GM21360 (cell line): ENCODE measurements around the gene DZIP1.
A peak's percentile ranks its signal among the peaks of the same experiment; 100 is the strongest.

Experiments
- ATAC-seq: cut with Tn5 transposase; IDR thresholded peaks from one replicate; pipeline ENCODE4 v1.9.1; 2021; ENCODE audit warnings: mild to moderate bottlenecking, moderate library complexity; ENCODE audit not compliant: unreplicated experiment

DZIP1 gene

DNA sequence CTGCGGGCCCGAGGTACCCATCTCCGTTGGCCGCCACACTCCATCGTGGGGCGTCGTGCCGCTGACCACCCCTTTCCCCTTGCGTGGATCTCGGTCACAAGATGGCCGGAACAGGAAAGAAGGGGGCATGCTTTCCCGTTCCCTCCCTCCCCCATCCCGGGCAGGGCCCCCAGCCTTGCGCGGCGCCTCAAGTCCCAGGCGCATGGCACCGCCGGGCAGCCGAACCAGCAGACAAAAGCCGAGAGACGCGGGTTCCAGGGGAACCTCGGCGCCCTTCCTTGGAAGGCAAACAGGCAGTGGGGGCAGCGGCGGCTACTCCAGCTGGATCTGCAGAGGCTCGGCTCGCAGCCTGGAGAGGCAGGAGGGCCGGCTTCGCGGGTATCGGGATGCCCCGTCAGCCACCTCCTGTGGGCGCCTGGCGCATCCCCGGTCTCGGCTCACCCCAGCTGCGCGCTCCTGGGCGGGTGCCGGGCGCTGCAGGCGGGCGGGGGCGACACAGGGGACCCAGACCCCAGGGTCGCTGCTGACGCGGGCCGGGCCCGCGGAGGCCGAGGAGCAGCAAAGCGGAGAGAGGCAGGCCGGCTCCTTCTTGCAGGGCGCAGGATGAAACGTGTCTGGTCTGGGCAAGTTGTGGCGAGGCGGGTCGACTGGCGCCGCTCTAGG is 439 bp downstream of the DZIP1 start:
- no peak for ATAC-seq

GRCh38 chr13:95643571-95643935 is 953 bp downstream of the DZIP1 start:
- no peak for ATAC-seq

DNA sequence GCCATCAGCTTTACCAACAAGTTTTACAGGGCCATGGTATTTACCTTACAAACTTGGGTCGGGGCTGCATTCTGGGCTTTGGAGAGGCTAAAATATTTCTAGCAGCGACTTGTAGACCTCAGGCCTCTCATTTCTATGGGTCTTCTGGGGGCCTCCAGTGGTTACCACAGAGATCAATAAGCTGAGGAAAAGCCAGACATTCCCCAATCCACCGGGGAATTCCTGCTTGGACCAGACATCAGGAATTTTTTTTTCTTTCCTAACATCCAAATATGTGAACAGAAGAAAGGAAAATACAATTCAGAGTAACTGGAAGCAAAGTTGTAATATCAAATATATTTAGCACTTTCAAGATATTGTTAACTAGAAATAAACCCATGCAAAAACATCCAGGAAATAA is 1.5 kb downstream of the DZIP1 start:
- no peak for ATAC-seq

GRCh38 chr13:95642028-95642621 is 2.4 kb downstream of the DZIP1 start:
- ATAC-seq: no peak

GRCh38 chr13:95641291-95642027 is 3.0 kb downstream of the DZIP1 start:
- ATAC-seq: no peak

DNA sequence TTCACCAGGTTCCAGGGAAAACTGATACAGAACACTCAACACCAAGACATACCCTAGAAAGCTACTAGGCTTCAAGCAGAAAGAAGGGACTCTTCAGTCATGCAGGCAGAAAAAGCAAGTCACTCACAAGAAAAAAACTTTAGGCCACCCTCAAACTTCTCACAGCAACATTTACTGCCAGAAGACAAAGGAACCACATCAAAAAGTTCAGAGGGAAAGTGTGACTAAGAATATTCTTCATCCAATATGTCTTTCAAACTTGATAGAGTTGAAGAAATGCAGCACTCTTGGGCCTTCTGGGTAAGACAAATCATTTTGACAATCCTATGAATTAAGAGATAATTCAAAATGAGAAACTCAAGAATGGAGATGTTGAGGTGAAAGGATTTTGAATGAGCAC is 7.7 kb downstream of the DZIP1 start:
- no peak for ATAC-seq

DNA sequence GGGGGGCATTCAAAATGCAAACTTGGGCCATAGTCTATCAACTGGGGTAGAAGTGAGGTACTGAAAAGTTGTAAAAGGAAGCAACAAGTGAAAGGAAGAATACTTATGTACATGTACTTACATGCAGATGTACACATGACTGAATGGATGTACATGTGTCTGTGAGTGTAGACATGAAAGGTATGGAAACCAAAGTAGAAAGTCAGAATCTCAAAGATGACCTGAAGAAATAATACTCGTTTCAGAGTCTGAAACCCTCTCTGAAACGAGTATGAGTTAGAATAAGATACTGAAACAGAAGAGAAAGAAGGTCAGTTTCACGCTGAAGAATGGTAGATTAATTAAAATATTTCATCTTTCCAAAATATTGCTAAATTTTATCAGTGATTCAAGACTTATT is 13.9 kb downstream of the DZIP1 start:
- no peak for ATAC-seq

DNA sequence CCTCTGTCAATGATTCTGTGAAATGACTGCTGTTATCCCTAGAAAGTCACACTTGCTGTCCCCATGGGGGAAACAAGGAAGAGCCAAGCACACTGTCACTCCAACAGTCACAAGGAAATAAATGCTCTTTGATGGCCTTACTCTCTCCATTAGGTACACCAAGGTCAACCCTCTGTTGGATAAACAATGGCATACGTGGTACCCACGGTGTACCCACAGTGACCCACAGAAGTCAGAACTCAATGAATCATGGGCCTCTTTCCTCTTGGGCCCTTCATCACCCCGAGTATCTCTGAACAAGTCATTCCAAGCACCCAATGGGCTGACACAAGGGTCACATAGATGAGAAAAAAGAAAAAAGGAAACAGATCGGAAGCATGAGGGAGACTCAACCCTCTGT is 15.4 kb downstream of the DZIP1 start:
- no peak for ATAC-seq

- ATAC-seq: no peak
Observed at GRCh38 chr13:95628488-95628887, 16.0 kb downstream of the DZIP1 start.

DNA sequence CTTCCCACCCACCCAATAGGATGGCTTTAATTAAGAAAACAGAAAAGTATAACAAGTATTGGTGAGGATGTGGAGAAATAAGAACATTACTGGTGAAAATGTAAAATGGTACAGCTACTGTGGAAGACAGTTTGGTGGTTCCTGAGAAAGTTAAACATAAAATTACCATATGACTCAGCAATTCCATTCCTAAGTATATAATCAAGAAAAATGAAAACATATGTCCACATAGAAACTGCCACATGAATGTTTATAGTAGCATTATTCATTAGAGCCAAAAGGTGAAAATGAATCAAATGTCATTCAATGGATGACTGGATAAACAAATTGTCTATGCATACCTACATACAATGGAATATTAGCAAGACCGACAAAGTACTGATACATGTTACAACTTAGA is 16.9 kb downstream of the DZIP1 start:
- ATAC-seq: no peak

- ATAC-seq: no peak
Observed at GRCh38 chr13:95626768-95627167, 17.7 kb downstream of the DZIP1 start.

DNA sequence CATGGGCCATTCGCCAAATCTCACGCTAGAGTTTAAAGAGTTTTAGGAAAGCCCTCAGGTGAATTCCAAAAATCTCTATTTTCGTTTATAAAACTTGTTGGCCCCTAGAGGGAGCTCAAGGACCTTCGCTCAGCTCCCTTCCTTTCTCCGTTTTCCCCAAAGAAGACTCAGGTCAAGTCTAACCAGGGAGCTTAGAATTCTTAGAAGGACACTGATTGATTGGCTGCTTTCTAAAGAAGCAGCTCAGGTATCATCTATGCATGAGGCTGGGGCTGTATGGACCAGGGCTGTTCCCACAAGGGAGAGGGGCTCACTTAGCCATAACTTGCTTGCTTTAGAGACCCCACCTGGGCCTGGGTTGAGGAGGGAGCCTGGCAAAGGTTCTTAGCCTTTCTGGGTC is 20.5 kb downstream of the DZIP1 start:
- peak; percentile 62 for ATAC-seq

- ATAC-seq: no peak
Observed at GRCh38 chr13:95623141-95623540, 21.4 kb downstream of the DZIP1 start.

DNA sequence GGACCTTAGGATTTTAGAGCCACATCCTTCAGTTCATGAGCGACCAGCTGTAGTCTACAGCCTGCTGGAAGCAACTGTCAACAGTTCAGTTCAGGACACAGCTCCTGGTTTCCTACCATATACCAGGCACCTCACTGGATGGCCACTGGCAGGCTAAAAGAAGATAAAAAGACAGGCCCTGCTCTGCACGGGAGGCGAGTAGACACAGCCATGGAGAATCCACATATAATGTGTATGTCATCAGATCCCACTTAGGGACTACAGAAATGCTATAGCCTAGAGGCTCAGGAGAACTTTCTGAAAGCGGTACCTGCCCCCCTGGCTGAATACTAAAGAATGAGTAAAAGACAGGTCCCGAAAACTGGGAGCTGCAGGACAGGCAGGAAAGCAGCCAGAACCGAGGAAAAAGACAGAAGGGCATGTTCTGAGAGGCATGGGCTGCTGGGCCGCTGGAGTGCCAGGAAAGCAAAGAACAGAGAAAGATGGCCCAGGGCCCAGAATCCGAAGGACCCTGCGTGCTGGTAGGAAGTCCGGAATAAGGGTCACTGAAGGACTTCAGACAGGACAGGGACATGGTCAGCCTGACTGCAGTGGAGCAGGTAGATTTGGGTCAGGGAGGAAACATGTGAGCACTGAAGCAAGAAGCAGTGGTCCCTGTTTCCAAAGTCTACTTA is 23.5 kb downstream of the DZIP1 start:
- ATAC-seq: no peak

GRCh38 chr13:95620030-95620824 is 24.3 kb downstream of the DZIP1 start:
- no peak for ATAC-seq

DNA sequence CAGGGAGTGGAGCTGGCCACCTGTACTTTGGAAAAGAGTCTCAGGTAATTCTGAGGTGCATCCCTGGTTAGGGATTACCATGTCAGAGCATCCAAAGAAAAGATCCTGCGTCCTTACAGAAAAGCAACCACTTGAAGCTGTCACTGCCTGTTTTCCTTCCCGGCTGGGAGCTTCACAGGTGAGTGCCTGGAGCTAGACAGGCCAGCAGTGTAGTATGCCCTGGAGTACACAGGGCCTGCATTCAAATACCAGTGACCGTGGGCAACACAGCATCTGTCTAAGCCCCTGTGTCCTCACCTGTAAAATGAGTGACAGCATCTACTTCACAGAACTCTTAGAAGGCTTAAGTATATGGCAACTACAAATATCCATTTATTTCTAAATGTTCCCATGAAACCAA is 29.0 kb downstream of the DZIP1 start:
- ATAC-seq: no peak

DNA sequence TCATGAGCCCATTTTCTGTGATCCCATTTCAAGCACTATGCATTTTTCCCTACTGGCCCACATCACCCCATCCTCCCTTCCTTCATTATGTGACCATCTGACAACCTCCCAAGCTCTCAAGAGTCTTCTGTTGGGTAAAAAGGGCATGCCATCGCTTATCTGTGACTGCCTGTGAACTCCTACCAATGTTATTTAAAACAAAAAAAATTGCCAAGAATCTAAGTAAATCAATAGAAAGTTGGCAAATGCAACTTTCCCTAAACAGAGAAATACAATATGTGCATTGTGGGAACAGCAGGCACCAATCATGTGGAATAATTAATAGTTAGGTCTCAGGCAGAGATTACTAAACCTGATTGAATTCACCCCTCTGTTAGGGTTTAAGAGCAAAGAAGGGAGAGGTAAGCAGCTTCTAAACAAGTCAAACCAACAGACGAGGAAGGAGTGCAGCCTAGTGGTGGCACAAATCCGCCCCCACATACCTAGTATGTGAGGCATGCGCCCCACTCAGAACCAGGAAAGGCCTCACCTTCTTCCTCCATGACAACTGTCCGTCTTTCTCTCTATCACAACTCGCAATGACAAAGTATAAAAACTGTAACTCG is 29.8 kb downstream of the DZIP1 start:
- ATAC-seq: no peak

- no peak for ATAC-seq
Observed at GRCh38 chr13:95608640-95609323, 35.7 kb downstream of the DZIP1 start.

GRCh38 chr13:95607366-95607765 is 37.1 kb downstream of the DZIP1 start:
- no peak for ATAC-seq
